Body of pancreas (tissue), 4 donors: ENCODE results near the gene LANCL2.

ENCODE experiments used
- CTCF ChIP-seq, 7 experiments: fragments of 450-650 bp in 4 of 7; fragments of 200-600 bp in 3 of 7; sonication (generic) in 3 of 7; IDR thresholded peaks; one replicate each; pipeline ENCODE4 v1.5.1; 2016 to 2019; ENCODE audit warnings: antibody characterized with exemption in 7 of 7
- POLR2A ChIP-seq, 3 donors: fragments of 450-650 bp; IDR thresholded peaks; one replicate each; pipeline ENCODE4 v1.6.1; 2016; ENCODE audit warnings: antibody characterized with exemption in 3 of 3, mild to moderate bottlenecking in 2 of 3

GRCh38 chr7:55470261-55470660, 105.1 kb downstream of the LANCL2 start:
- TF ChIP-seq CTCF (IDR thresholded peaks at IDR 0.05) (no peak), POLR2A (IDR thresholded peaks at IDR 0.05) (no peak)
